IMR-90 (cell line): ENCODE data around the gene CCDC107. TPM values are rescaled to one million over a fixed set of nuclear protein-coding genes. Genes with fewer than 3 reads are reported as not detected.
"Not testable (repeated sequence)": the region's sequence is repeated elsewhere in the genome, so short reads cannot be mapped to it uniquely, and the experiment has no call there.

Experiments used
- ATAC-seq: fragments of 200-7000 bp; cut with Tn5 transposase; 2 replicates; pipeline ENCODE4 v1.9.1; 2020; ENCODE audit warnings: low read depth, mild to moderate bottlenecking, moderate library complexity
- BruUV-seq: library from RNA; stranded (reverse); fragments of 400-500 nt; replicated peaks from 2 replicates; lab custom pipeline; 2021; lab: Mats Ljungman, UMichigan
- CTCF ChIA-PET: fragments of 300-600 bp; formaldehyde crosslinking; extraction: SDS; loops from one replicate; lab custom pipeline; 2021; ENCODE audit warnings: antibody characterized with exemption; lab: Yijun Ruan, JAX
- POLR2A ChIA-PET: fragments of 300-600 bp; sonication (Branson Sonifier 250); formaldehyde crosslinking; loops from one replicate; lab custom pipeline; 2022; ENCODE audit warnings: antibody characterized with exemption; ENCODE audit not compliant: unreplicated experiment; lab: Charles Lee
- DNase-seq: peaks from one replicate; pipeline ENCODE4 v3.0.0; 2013
- H2AFZ ChIP-seq: replicated peaks from 2 replicates; pipeline ENCODE3; 2013; ENCODE audit warnings: low read length, mild to moderate bottlenecking; ENCODE audit not compliant: poor library complexity
- H2AK5ac ChIP-seq: 2 replicates; pipeline ENCODE4 v1.6.1; 2013; ENCODE audit warnings: low read depth, low read length, inconsistent platforms
- H2AK9ac ChIP-seq: replicated peaks from 2 replicates; pipeline ENCODE3; 2013; ENCODE audit warnings: mild to moderate bottlenecking, low read depth, low read length, moderate library complexity; ENCODE audit not compliant: poor library complexity
- H2BK120ac ChIP-seq: 2 replicates; pipeline ENCODE4 v1.6.1; 2013; ENCODE audit warnings: low read depth, low read length, inconsistent platforms
- H2BK15ac ChIP-seq: 3 replicates; pipeline ENCODE4 v1.6.1; 2013; ENCODE audit warnings: low read depth, low read length, inconsistent platforms
- H2BK20ac ChIP-seq: 2 replicates; pipeline ENCODE4 v1.6.1; 2013; ENCODE audit warnings: low read depth, mild to moderate bottlenecking, inconsistent platforms, low read length, moderate library complexity
- H2BK5ac ChIP-seq: 2 replicates; pipeline ENCODE4 v1.6.1; 2013; ENCODE audit warnings: mild to moderate bottlenecking, low read depth, low read length, inconsistent platforms; ENCODE audit not compliant: poor library complexity, severe bottlenecking
- H3K14ac ChIP-seq: replicated peaks from 2 replicates; pipeline ENCODE4 v1.6.1; 2013; ENCODE audit warnings: low read depth, low read length, inconsistent platforms
- H3K18ac ChIP-seq: 2 replicates; pipeline ENCODE4 v1.6.1; 2013; ENCODE audit warnings: low read depth, low read length, control low read depth
- H3K23ac ChIP-seq: 2 replicates; pipeline ENCODE4 v1.6.1; 2013; ENCODE audit warnings: low read depth, low read length, inconsistent platforms
- H3K27ac ChIP-seq: 2 replicates; pipeline ENCODE4 v1.5.1; 2013; ENCODE audit warnings: mild to moderate bottlenecking, control low read depth, low read length; ENCODE audit not compliant: insufficient read depth
- H3K27me3 ChIP-seq: 2 replicates; pipeline ENCODE4 v1.6.1; 2013; ENCODE audit warnings: low read length; ENCODE audit not compliant: control insufficient read depth, insufficient read depth
- H3K36me3 ChIP-seq: 2 replicates; pipeline ENCODE4 v1.6.1; 2013; ENCODE audit warnings: low read length, mixed read lengths; ENCODE audit not compliant: control insufficient read depth, insufficient read depth
- H3K4ac ChIP-seq: 2 replicates; pipeline ENCODE4 v1.6.1; 2013; ENCODE audit warnings: low read depth, low read length, inconsistent platforms
- H3K4me1 ChIP-seq: 2 replicates; pipeline ENCODE4 v1.6.1; 2013; ENCODE audit warnings: low read length, mixed read lengths; ENCODE audit not compliant: control insufficient read depth, insufficient read depth
- H3K4me2 ChIP-seq: 2 replicates; pipeline ENCODE4 v1.6.1; 2013; ENCODE audit warnings: low read depth, mild to moderate bottlenecking, control low read depth, low read length, moderate library complexity
- H3K4me3 ChIP-seq: 2 replicates; pipeline ENCODE4 v1.5.1; 2013; ENCODE audit warnings: low read depth, mild to moderate bottlenecking, control low read depth, low read length, moderate library complexity; ENCODE audit not compliant: insufficient read depth
- H3K56ac ChIP-seq: 2 replicates; pipeline ENCODE4 v1.6.1; 2013; ENCODE audit warnings: low read length, inconsistent platforms; ENCODE audit not compliant: insufficient read depth; ENCODE audit errors: extremely low read depth
- H3K79me1 ChIP-seq, 2 experiments: 2 replicates each; pipeline ENCODE4 v1.6.1; 2013; ENCODE audit warnings: low read length in 2 of 2, inconsistent platforms in 1 of 2, low read depth in 1 of 2
- H3K9ac ChIP-seq: 2 replicates; pipeline ENCODE4 v1.6.1; 2013; ENCODE audit warnings: low read depth, low read length, control low read depth
- H3K9me1 ChIP-seq: 2 replicates; pipeline ENCODE4 v1.6.1; 2013; ENCODE audit warnings: low read length, inconsistent platforms; ENCODE audit not compliant: insufficient read depth
- H3K9me3 ChIP-seq: 2 replicates; pipeline ENCODE4 v1.6.1; 2013; ENCODE audit warnings: low read length; ENCODE audit not compliant: control insufficient read depth, insufficient read depth
- H4K20me1 ChIP-seq: 2 replicates; pipeline ENCODE4 v1.6.1; 2013; ENCODE audit warnings: low read length, inconsistent platforms; ENCODE audit not compliant: insufficient read depth
- H4K5ac ChIP-seq: 2 replicates; pipeline ENCODE4 v1.6.1; 2013; ENCODE audit warnings: mild to moderate bottlenecking, low read depth, low read length, control low read depth
- H4K8ac ChIP-seq, 2 experiments: 2 replicates each; pipeline ENCODE4 v1.6.1; 2013; ENCODE audit warnings: low read depth in 2 of 2, low read length in 2 of 2, control low read depth in 1 of 2, inconsistent platforms in 1 of 2
- H4K91ac ChIP-seq: 2 replicates; pipeline ENCODE4 v1.6.1; 2013; ENCODE audit warnings: low read depth, low read length, inconsistent platforms; ENCODE audit not compliant: insufficient read depth
- BHLHE40 ChIP-seq: fragments of 150-350 bp; IDR thresholded peaks from 2 replicates; pipeline ENCODE4 v1.6.1; 2016; ENCODE audit warnings: mild to moderate bottlenecking, low read depth, low read length
- CHD1 ChIP-seq: IDR thresholded peaks from 2 replicates; pipeline ENCODE4 v1.6.1; 2012; ENCODE audit warnings: low read depth, low read length, improper control_type of control experiment
- FOS ChIP-seq: fragments of 150-350 bp; IDR thresholded peaks from 2 replicates; pipeline ENCODE4 v1.6.1; 2016; ENCODE audit warnings: low read depth, low read length
- MAFK ChIP-seq: IDR thresholded peaks from 2 replicates; pipeline ENCODE4 v1.6.1; 2012; ENCODE audit warnings: low read depth, low read length, improper control_type of control experiment
- MAZ ChIP-seq: IDR thresholded peaks from 2 replicates; pipeline ENCODE4 v1.6.1; 2012; ENCODE audit warnings: low read depth, mild to moderate bottlenecking, low read length, improper control_type of control experiment, moderate library complexity, borderline replicate concordance
- MXI1 ChIP-seq: IDR thresholded peaks from 2 replicates; pipeline ENCODE4 v1.6.1; 2012; ENCODE audit warnings: low read depth, mild to moderate bottlenecking, low read length, moderate library complexity, borderline replicate concordance
- NFE2L2 ChIP-seq: fragments of 150-350 bp; IDR thresholded peaks from 2 replicates; pipeline ENCODE4 v1.6.1; 2016; ENCODE audit warnings: low read depth, mild to moderate bottlenecking, low read length
- POLR2A ChIP-seq: IDR thresholded peaks from 2 replicates; pipeline ENCODE4 v1.6.1; 2012; ENCODE audit warnings: mild to moderate bottlenecking, low read depth, low read length
- SMC3 ChIP-seq: fragments of 150-350 bp; IDR thresholded peaks from 2 replicates; pipeline ENCODE4 v1.6.1; 2016; ENCODE audit warnings: low read depth, mild to moderate bottlenecking, antibody characterized with exemption, low read length, moderate library complexity
- USF2 ChIP-seq: fragments of 150-350 bp; IDR thresholded peaks from 2 replicates; pipeline ENCODE4 v1.6.1; 2017; ENCODE audit warnings: mild to moderate bottlenecking, antibody characterized with exemption, low read length, low read depth
- WGBS, 2 experiments: methylation state at CpG; one replicate each; pipeline versions ENCODE4 v1.1.5 to v1.1.7; 2013; ENCODE audit warnings: missing lambda C conversion rate in 2 of 2; ENCODE audit not compliant: insufficient read length in 1 of 2; ENCODE audit errors: extremely low coverage in 2 of 2; 5-methylcytosine and 5-hydroxymethylcytosine counted together
- dilution Hi-C: fragments of 300-500 bp; cut with HindIII; formaldehyde crosslinking; loops from one replicate; pipeline ENCODE4 v1.14.3; 2018; ENCODE audit warnings: low sequenced_read_pairs; ENCODE audit not compliant: unreplicated experiment
- in situ Hi-C: fragments of 300-500 bp; cut with MboI; formaldehyde crosslinking; loops from 3 replicates; pipeline ENCODE4 v1.14.3; 2019; ENCODE audit warnings: low sequenced_read_pairs, inconsistent platforms, mixed read lengths
- intact Hi-C: fragments of 100-400 bp; cut with micrococcal nuclease; formaldehyde crosslinking; loops from 2 replicates; pipeline ENCODE4 v1.10.0; 2022
- polyA plus RNA-seq, 3 experiments: library from polyadenylated mRNA; depleted of rRNA; stranded (reverse); fragments of >200 nt; gene quantifications; 2 replicates each; pipeline ENCODE4 v1.2.3, GENCODE V29; 2012; ENCODE audit warnings: low replicate concordance in 1 of 3
- total RNA-seq: library from RNA; depleted of rRNA; stranded (reverse); fragments of >200 nt; gene quantifications from 2 replicates; pipeline ENCODE4 v1.2.3, GENCODE V29; 2012

Gene CCDC107
- total and polyA plus RNA-seq, 2 of the 4 experiments (the other 2 are of a cell fraction), result 6.8 to 21.1 TPM

DNA sequence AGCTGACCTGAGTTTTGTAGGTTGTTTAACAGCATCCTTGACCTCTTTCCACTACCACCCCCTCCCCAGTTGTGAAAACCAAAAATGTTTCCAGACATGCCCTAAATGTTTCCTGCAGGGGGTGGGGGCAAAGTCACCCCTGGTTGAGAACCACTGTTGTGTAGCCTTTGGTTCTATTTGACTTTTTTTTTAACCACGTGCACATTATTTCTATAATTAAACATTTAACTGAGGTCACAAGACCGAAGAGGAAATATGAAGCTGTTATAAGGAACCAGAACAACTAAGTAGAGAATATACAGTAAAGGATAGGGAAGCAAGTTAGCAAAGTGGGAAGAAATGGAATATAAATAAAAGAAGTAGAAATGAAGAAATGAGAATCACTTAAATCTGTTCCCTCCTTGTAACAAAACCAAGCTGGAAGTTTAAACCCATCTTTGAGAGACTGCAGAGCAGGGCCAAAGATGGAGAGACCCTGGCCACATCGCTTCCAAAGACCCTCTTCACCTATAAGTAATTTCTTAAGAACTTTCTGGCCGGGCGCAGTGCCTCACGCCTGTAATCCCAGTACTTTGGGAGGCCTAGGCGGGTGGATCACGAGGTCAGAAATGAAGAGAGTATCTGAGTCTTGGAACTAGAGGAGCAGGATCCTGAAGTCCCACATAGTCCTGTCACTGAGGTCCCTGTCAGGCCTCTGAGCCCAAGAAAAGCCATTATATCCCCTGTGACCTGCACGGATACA lies 21.8 kb upstream of the CCDC107 start:
- ATAC-seq (no peak), DNase-seq (no peak)
- H3K9me1 ChIP-seq, result no peaks in the 10 kb centered on the region
- BruUV-seq, result no TSS peak
- no peak overlapping the region for H2BK20ac ChIP-seq
- intact Hi-C loops, result no loop called here
- no peak overlapping the region for H4K91ac ChIP-seq
- no peak overlapping the region for H3K27ac ChIP-seq
- H2AFZ ChIP-seq, result no peak overlapping the region
- no peak overlapping the region for H2AK5ac ChIP-seq
- no peak overlapping the region for H3K56ac ChIP-seq
- no peak overlapping the region for H3K14ac ChIP-seq
- no peak overlapping the region for H2BK120ac ChIP-seq
- in situ Hi-C loops, result no loop called here
- dilution Hi-C loops, result no loop called here
- H3K36me3 ChIP-seq, result no peaks in the 10 kb centered on the region
- H3K4me1 ChIP-seq, result no peaks in the 10 kb centered on the region
- H3K79me1 ChIP-seq, result no peaks in the 10 kb centered on the region
- H2AK9ac ChIP-seq, result no peak overlapping the region
- no peaks in the 10 kb centered on the region for H3K9me3 ChIP-seq
- H4K5ac ChIP-seq, result no peak overlapping the region
- CTCF ChIA-PET, result no interaction called here
- POLR2A ChIA-PET, result no interaction called here
- no peaks in the 10 kb centered on the region for H4K20me1 ChIP-seq
- H2BK15ac ChIP-seq, result no peak overlapping the region
- H3K18ac ChIP-seq, result no peak overlapping the region
- no peak overlapping the region for H3K4ac ChIP-seq
- 100% methylated on average over 1 of the region's 9 CpGs; no CpG with 5 or more reads in 1 of the 2 experiments for WGBS, 2 experiments
- H3K27me3 ChIP-seq, result no peaks in the 10 kb centered on the region; the same call in 1 of the 2 replicates
- no peak overlapping the region for H3K23ac ChIP-seq
- no peak overlapping the region for H4K8ac ChIP-seq
- no peak for TF ChIP-seq POLR2A
- TF ChIP-seq CHD1, result no peak
- no peak for TF ChIP-seq MXI1
- no peak for TF ChIP-seq MAZ
- no peak for TF ChIP-seq MAFK
- no peak for TF ChIP-seq USF2
- TF ChIP-seq NFE2L2, result no peak
- no peak for TF ChIP-seq SMC3
- TF ChIP-seq BHLHE40, result no peak
- TF ChIP-seq FOS, result no peak
- H3K4me2 ChIP-seq, result no peak overlapping the region
- H3K9ac ChIP-seq, result no peak overlapping the region
- no peak overlapping the region for H3K4me3 ChIP-seq
- no peak overlapping the region for H2BK5ac ChIP-seq

DNA sequence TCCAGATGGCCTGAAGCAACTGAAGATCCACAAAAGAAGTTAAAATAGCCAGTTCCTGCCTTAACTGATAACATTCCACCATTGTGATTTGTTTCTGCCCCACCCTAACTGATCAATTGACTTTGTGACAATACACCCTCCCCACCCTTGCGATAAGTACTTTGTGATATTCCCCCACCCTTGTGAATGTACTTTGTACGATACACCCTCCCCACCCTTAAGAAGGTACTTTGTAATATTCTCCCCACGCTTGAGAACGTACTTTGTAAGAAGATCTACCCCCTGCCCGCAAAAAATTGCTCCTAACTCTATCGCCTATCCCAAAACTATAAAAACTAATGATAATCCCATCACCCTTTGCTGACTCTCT lies 21.2 kb upstream of the CCDC107 start:
- H3K56ac ChIP-seq, H3K27me3 ChIP-seq, H3K18ac ChIP-seq, H4K8ac ChIP-seq, H3K4me1 ChIP-seq, H4K5ac ChIP-seq, POLR2A ChIA-PET, H3K27ac ChIP-seq, H2BK120ac ChIP-seq, H2BK15ac ChIP-seq, H2AFZ ChIP-seq, H3K14ac ChIP-seq, H3K79me1 ChIP-seq, BruUV-seq, H4K91ac ChIP-seq, H3K9ac ChIP-seq, H3K4me3 ChIP-seq, H4K20me1 ChIP-seq, H3K23ac ChIP-seq, H2AK9ac ChIP-seq, H3K4me2 ChIP-seq, CTCF ChIA-PET, ATAC-seq, H2BK20ac ChIP-seq, H3K9me1 ChIP-seq, H3K36me3 ChIP-seq, dilution Hi-C loops, in situ Hi-C loops, intact Hi-C loops, H2AK5ac ChIP-seq, H2BK5ac ChIP-seq, DNase-seq, H3K9me3 ChIP-seq, H3K4ac ChIP-seq: not testable (repeated sequence)
- WGBS, 2 experiments, result no CpG with 5 or more reads among the region's 6 CpGs
